HepG2 (cell line): ENCODE measurements around the gene FIBCD1. TPM values are rescaled to one million over a fixed set of nuclear protein-coding genes. Genes with fewer than 3 reads are reported as not detected.

Experiments used
- ATAC-seq: fragments of 200-7000 bp; cut with Tn5 transposase; 3 replicates; pipeline ENCODE4 v1.9.1; 2020; ENCODE audit warnings: mild to moderate bottlenecking, moderate library complexity
- BruUV-seq: library from RNA; stranded (reverse); fragments of 400-500 nt; replicated peaks from 2 replicates; lab custom pipeline; 2021; lab: Mats Ljungman, UMichigan
- CTCF ChIA-PET: fragments of 300-600 bp; formaldehyde crosslinking; extraction: SDS; loops from one replicate; lab custom pipeline; 2021; ENCODE audit warnings: low total read pairs, inconsistent platforms, low intra/inter-chr PET ratio; lab: Yijun Ruan, JAX
- POLR2A ChIA-PET: fragments of 350-600 bp; sonication (Branson Sonifier 250); formaldehyde crosslinking; loops from one replicate; lab custom pipeline; 2020; ENCODE audit warnings: antibody characterized with exemption, inconsistent platforms; lab: Yijun Ruan, JAX
- DNase-seq: peaks from one replicate; pipeline ENCODE4 v3.0.0-alpha.2; 2015; ENCODE audit warnings: low spot score
- FAIRE-seq: peaks from 3 replicates; lab custom pipeline; 2011; peaks lifted over from hg19 to GRCh38; lab: Jason Lieb, UNC
- H2AFZ ChIP-seq: one replicate; pipeline ENCODE4 v1.6.1; 2011; ENCODE audit warnings: low read length, inconsistent platforms
- H3K27ac ChIP-seq: fragments of 300-600 bp; 3 replicates; pipeline ENCODE4 v1.8.0; 2011; ENCODE audit warnings: mixed run types, mild to moderate bottlenecking, mixed read lengths, low read length, inconsistent platforms; ENCODE audit not compliant: insufficient read depth; ENCODE audit errors: extremely low read length
- H3K27me3 ChIP-seq, 2 experiments: fragments of 200-600 bp in 1 of 2; 2 replicates in 1 of 2; 3 replicates in 1 of 2; pipeline versions ENCODE4 v1.6.0 to v1.8.0; 2011; ENCODE audit warnings: low read length in 2 of 2, mild to moderate bottlenecking in 2 of 2, moderate library complexity in 2 of 2, inconsistent platforms in 1 of 2; ENCODE audit not compliant: insufficient read depth in 2 of 2, control insufficient read depth in 1 of 2
- H3K36me3 ChIP-seq, 2 experiments: fragments of 200-600 bp in 1 of 2; replicated peaks in 1 of 2; 2 replicates in 1 of 2; 3 replicates in 1 of 2; pipeline versions ENCODE4 v1.5.1 to v1.8.0; 2011; ENCODE audit warnings: low read length in 2 of 2, inconsistent platforms in 1 of 2; ENCODE audit not compliant: insufficient read depth in 2 of 2, control insufficient read depth in 1 of 2
- H3K4me1 ChIP-seq: 2 replicates; pipeline ENCODE4 v1.5.1; 2012; ENCODE audit warnings: low read length, inconsistent platforms; ENCODE audit not compliant: insufficient read depth
- H3K4me2 ChIP-seq: 2 replicates; pipeline ENCODE4 v1.6.0; 2011; ENCODE audit warnings: low read depth, low read length, inconsistent platforms
- H3K4me3 ChIP-seq, 3 experiments: fragments of 200-600 bp in 1 of 3; sonication (generic), shearing (Covaris generic) in 1 of 3; replicated peaks in 1 of 3; 2 replicates each; pipeline ENCODE4 v1.5.1; 2011 to 2016; ENCODE audit warnings: low read length in 3 of 3, inconsistent platforms in 2 of 3, low read depth in 2 of 3, mild to moderate bottlenecking in 2 of 3, control low read depth in 1 of 3, mixed read lengths in 1 of 3; ENCODE audit not compliant: insufficient read depth in 1 of 3
- H3K79me2 ChIP-seq: one replicate; pipeline ENCODE4 v1.6.1; 2011; ENCODE audit warnings: low read length, inconsistent platforms; ENCODE audit not compliant: insufficient read depth
- H3K9ac ChIP-seq: 2 replicates; pipeline ENCODE4 v1.6.0; 2011; ENCODE audit warnings: mild to moderate bottlenecking, low read depth, low read length, inconsistent platforms; ENCODE audit not compliant: insufficient read depth
- H3K9me3 ChIP-seq: 2 replicates; pipeline ENCODE4 v1.5.1; 2012; ENCODE audit warnings: mild to moderate bottlenecking, low read length
- H4K20me1 ChIP-seq: 2 replicates; pipeline ENCODE4 v1.6.0; 2011; ENCODE audit warnings: inconsistent platforms, mild to moderate bottlenecking, low read length, moderate library complexity; ENCODE audit not compliant: insufficient read depth
- EZH2 ChIP-seq: conservative IDR thresholded peaks from 2 replicates; pipeline ENCODE4 v1.6.1; 2012; ENCODE audit warnings: mild to moderate bottlenecking, low read depth, low read length, moderate library complexity
- GLI4 ChIP-seq: sonication (generic); formaldehyde crosslinking; IDR thresholded peaks from 2 replicates; pipeline ENCODE4 v1.5.1; 2020; ENCODE audit warnings: missing genetic modification reagents, mild to moderate bottlenecking, moderate library complexity, borderline replicate concordance
- HOXA3 ChIP-seq: sonication (generic); formaldehyde crosslinking; IDR thresholded peaks from 2 replicates; pipeline ENCODE4 v1.5.0; 2020; ENCODE audit warnings: missing genetic modification reagents
- JARID2 ChIP-seq: sonication (generic); formaldehyde crosslinking; IDR thresholded peaks from 2 replicates; pipeline ENCODE4 v1.8.1; 2023; ENCODE audit warnings: missing genetic modification reagents, inconsistent platforms; ENCODE audit not compliant: insufficient replicate concordance
- KLF11 ChIP-seq: IDR thresholded peaks from 2 replicates; pipeline ENCODE4 v1.6.1; 2016; ENCODE audit warnings: missing compliant biosample characterization
- MEIS2 ChIP-seq: sonication (generic); formaldehyde crosslinking; IDR thresholded peaks from 2 replicates; pipeline ENCODE4 v1.9.0; 2021; ENCODE audit warnings: mild to moderate bottlenecking, missing genetic modification reagents
- SIX4 ChIP-seq: sonication (generic); formaldehyde crosslinking; IDR thresholded peaks from 2 replicates; pipeline ENCODE4 v1.4.0; 2020; ENCODE audit warnings: missing genetic modification reagents
- SMAD1 ChIP-seq: sonication (generic); formaldehyde crosslinking; IDR thresholded peaks from 2 replicates; pipeline ENCODE4 v1.4.0; 2020; ENCODE audit warnings: missing genetic modification reagents, low read depth, mild to moderate bottlenecking, borderline replicate concordance
- SP140L ChIP-seq: sonication (generic); formaldehyde crosslinking; IDR thresholded peaks from 2 replicates; pipeline ENCODE4 v1.4.0; 2020; ENCODE audit warnings: missing genetic modification reagents, borderline replicate concordance
- TOPORS ChIP-seq: sonication (generic); formaldehyde crosslinking; IDR thresholded peaks from 2 replicates; pipeline ENCODE4 v1.8.0; 2023; ENCODE audit warnings: mild to moderate bottlenecking, missing genetic modification reagents
- ZNF30 ChIP-seq: sonication (generic); formaldehyde crosslinking; IDR thresholded peaks from 2 replicates; pipeline ENCODE4 v1.5.0; 2020; ENCODE audit warnings: mild to moderate bottlenecking, missing genetic modification reagents
- ZNF674 ChIP-seq: sonication (generic); formaldehyde crosslinking; IDR thresholded peaks from 2 replicates; pipeline ENCODE4 v1.5.0; 2020; ENCODE audit warnings: low read depth, mild to moderate bottlenecking, missing genetic modification reagents
- ZNF816 ChIP-seq: sonication (generic); formaldehyde crosslinking; IDR thresholded peaks from 2 replicates; pipeline ENCODE4 v1.8.0; 2022; ENCODE audit warnings: missing genetic modification reagents, mild to moderate bottlenecking, borderline replicate concordance
- ZNF891 ChIP-seq: sonication (generic); formaldehyde crosslinking; IDR thresholded peaks from 2 replicates; pipeline ENCODE4 v1.5.0; 2020; ENCODE audit warnings: mild to moderate bottlenecking, missing genetic modification reagents
- WGBS: methylation state at CpG from one replicate; pipeline ENCODE4 v1.1.6; 2017; ENCODE audit warnings: low lambda C conversion rate; 5-methylcytosine and 5-hydroxymethylcytosine counted together
- in situ Hi-C: cut with HindIII; loops from 2 replicates; pipeline ENCODE4 v1.10.0; 2017; ENCODE audit warnings: low pct_unique_long_range_greater_than_20kb; ENCODE audit not compliant: extremely low pct_ligation_motif_present
- intact Hi-C: fragments of 100-400 bp; cut with micrococcal nuclease; formaldehyde crosslinking; loops from one replicate; pipeline ENCODE4 v1.10.0; 2022; ENCODE audit not compliant: unreplicated experiment
- polyA plus RNA-seq, 8 experiments: library from polyadenylated mRNA; depleted of rRNA in 3 of 8; stranded (reverse) in 7 of 8; unstranded in 1 of 8; fragments of >200 nt; fragmentation: Illumina TruSeq in 4 of 8; extraction: Trizol in 4 of 8; gene quantifications; 2 replicates each; pipeline versions ENCODE4 v1.2.1 to v1.2.3, GENCODE V29; 2011 to 2016; ENCODE audit warnings: low read depth in 4 of 8, missing spikeins in 1 of 8, mixed read lengths in 1 of 8; ENCODE audit not compliant: insufficient read depth in 1 of 8
- total RNA-seq, 5 experiments: library from RNA; depleted of rRNA; stranded (reverse); fragments of >200 nt; fragmentation: Illumina TruSeq; extraction: Trizol; gene quantifications; 2 replicates each; pipeline ENCODE4 v1.2.3, GENCODE V29; 2016; ENCODE audit warnings: low read depth in 1 of 5
- TF ChIP-seq, protein P1 (sequence below): sonication (generic); formaldehyde crosslinking; IDR thresholded peaks from 2 replicates; pipeline ENCODE4 v1.4.0; 2020; ENCODE audit warnings: missing genetic modification reagents
- TF ChIP-seq, protein P2 (sequence below): IDR thresholded peaks from 2 replicates; pipeline ENCODE4 v1.6.1; 2016; ENCODE audit warnings: missing compliant biosample characterization, missing genetic modification reagents, borderline replicate concordance
- TF ChIP-seq, protein P3 (sequence below): IDR thresholded peaks from 2 replicates; pipeline ENCODE4 v1.6.1; 2012; ENCODE audit warnings: low read length, improper control_type of control experiment

The FIBCD1 gene
- total and polyA plus RNA-seq, 2 of the 13 experiments (the other 11 are each of a cell fraction or from before 2014, with no cell fraction given) = 0.55 to 0.89 TPM

DNA sequence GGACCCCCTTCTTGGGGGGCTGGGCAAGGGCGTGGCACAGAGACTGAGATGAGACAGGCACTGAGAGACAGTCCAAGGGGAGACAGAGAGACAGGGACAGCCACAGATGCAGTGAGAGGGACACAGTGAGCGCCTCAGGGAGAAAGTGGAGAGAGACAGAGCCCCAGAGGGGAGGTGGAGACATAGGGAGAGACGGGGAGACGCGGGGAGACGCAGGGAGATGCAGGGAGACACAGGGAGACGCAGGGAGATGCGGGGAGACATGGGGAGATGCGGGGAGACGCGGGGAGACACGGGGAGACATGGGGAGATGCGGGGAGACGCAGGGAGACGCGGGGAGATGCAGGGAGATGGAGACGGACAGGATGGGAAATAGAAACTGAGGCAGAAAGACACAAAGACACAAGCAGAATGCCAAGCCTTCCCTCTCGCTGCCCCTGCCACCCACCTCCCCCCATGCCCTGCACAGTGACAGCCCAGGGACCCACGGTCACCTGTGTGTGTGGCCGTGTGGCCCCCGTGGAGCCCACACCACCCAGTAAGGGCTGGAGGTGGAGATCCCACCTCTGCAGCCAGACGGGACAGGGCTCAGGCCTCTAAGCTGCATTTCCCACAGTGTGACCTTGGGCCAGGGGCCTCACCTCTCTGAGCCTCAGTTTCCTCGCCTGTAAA, 8.8 kb downstream of the FIBCD1 start:
- no peak overlapping the region for H2AFZ ChIP-seq
- no peaks in the 10 kb centered on the region for H3K79me2 ChIP-seq
- intact Hi-C loops (no loop called here), in situ Hi-C loops (no loop called here)
- CTCF ChIA-PET = no interaction called here
- peaks cover 13 to 95% of the 10 kb centered on the region in 2 experiments for H3K27me3 ChIP-seq
- no peaks in the 10 kb centered on the region for H3K36me3 ChIP-seq
- no peak overlapping the region for H3K4me2 ChIP-seq
- FAIRE-seq = no peak
- POLR2A ChIA-PET = no interaction called here
- DNase-seq = no peak
- H3K9ac ChIP-seq = no peak overlapping the region
- ATAC-seq = no peak
- H3K9me3 ChIP-seq = no peaks in the 10 kb centered on the region
- H3K4me3 ChIP-seq = no peak overlapping the region
- peaks cover 40% of the 10 kb centered on the region for H3K4me1 ChIP-seq
- 28% methylated on average over 19 of the region's 23 CpGs for WGBS
- no peaks in the 10 kb centered on the region for H4K20me1 ChIP-seq
- TF ChIP-seq EZH2 (no peak), TOPORS (no peak), SMAD1 (CRISPR knock-in tag) (no peak), SP140L (CRISPR knock-in tag) (no peak), ZNF816 (no peak), MEIS2 (CRISPR knock-in tag) (no peak), GLI4 (CRISPR knock-in tag) (no peak), HOXA3 (CRISPR knock-in tag) (no peak), KLF11 (CRISPR knock-in tag) (no peak), SIX4 (CRISPR knock-in tag) (no peak), ZNF891 (CRISPR knock-in tag) (no peak), ZNF30 (CRISPR knock-in tag) (no peak), ZNF674 (CRISPR knock-in tag) (no peak), JARID2 (CRISPR knock-in tag) (no peak)
- TF ChIP-seq, protein P1, sequence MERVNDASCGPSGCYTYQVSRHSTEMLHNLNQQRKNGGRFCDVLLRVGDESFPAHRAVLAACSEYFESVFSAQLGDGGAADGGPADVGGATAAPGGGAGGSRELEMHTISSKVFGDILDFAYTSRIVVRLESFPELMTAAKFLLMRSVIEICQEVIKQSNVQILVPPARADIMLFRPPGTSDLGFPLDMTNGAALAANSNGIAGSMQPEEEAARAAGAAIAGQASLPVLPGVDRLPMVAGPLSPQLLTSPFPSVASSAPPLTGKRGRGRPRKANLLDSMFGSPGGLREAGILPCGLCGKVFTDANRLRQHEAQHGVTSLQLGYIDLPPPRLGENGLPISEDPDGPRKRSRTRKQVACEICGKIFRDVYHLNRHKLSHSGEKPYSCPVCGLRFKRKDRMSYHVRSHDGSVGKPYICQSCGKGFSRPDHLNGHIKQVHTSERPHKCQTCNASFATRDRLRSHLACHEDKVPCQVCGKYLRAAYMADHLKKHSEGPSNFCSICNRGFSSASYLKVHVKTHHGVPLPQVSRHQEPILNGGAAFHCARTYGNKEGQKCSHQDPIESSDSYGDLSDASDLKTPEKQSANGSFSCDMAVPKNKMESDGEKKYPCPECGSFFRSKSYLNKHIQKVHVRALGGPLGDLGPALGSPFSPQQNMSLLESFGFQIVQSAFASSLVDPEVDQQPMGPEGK = no peak
- TF ChIP-seq, protein P2, sequence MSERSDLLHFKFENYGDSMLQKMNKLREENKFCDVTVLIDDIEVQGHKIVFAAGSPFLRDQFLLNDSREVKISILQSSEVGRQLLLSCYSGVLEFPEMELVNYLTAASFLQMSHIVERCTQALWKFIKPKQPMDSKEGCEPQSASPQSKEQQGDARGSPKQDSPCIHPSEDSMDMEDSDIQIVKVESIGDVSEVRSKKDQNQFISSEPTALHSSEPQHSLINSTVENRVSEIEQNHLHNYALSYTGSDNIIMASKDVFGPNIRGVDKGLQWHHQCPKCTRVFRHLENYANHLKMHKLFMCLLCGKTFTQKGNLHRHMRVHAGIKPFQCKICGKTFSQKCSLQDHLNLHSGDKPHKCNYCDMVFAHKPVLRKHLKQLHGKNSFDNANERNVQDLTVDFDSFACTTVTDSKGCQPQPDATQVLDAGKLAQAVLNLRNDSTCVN (CRISPR knock-in tag) = no peak
- TF ChIP-seq, protein P3, sequence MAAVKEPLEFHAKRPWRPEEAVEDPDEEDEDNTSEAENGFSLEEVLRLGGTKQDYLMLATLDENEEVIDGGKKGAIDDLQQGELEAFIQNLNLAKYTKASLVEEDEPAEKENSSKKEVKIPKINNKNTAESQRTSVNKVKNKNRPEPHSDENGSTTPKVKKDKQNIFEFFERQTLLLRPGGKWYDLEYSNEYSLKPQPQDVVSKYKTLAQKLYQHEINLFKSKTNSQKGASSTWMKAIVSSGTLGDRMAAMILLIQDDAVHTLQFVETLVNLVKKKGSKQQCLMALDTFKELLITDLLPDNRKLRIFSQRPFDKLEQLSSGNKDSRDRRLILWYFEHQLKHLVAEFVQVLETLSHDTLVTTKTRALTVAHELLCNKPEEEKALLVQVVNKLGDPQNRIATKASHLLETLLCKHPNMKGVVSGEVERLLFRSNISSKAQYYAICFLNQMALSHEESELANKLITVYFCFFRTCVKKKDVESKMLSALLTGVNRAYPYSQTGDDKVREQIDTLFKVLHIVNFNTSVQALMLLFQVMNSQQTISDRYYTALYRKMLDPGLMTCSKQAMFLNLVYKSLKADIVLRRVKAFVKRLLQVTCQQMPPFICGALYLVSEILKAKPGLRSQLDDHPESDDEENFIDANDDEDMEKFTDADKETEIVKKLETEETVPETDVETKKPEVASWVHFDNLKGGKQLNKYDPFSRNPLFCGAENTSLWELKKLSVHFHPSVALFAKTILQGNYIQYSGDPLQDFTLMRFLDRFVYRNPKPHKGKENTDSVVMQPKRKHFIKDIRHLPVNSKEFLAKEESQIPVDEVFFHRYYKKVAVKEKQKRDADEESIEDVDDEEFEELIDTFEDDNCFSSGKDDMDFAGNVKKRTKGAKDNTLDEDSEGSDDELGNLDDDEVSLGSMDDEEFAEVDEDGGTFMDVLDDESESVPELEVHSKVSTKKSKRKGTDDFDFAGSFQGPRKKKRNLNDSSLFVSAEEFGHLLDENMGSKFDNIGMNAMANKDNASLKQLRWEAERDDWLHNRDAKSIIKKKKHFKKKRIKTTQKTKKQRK = no peak
- H3K27ac ChIP-seq = no peak overlapping the region
- BruUV-seq = no TSS peak
